Ascending aorta (tissue), 2 donors: ENCODE data around the gene DDX24. TPM values are rescaled to one million over a fixed set of nuclear protein-coding genes. Genes with fewer than 3 reads are reported as not detected.
A peak's percentile ranks its signal among the peaks of the same experiment; 100 is the strongest.

Experiments
- DNase-seq, 2 donors: peaks; one replicate each; pipeline ENCODE4 v3.0.0-alpha.2; 2019; ENCODE audit warnings: low spot score in 2 of 2
- H3K27ac ChIP-seq, 2 donors: fragments of 200-600 bp; sonication (generic); one replicate each; pipeline ENCODE4 v1.5.1; 2016 to 2017; ENCODE audit warnings: mild to moderate bottlenecking in 1 of 2
- H3K27me3 ChIP-seq: fragments of 200-600 bp; sonication (generic); one replicate; pipeline ENCODE4 v1.5.1; 2017
- H3K36me3 ChIP-seq, 2 donors: fragments of 200-600 bp; sonication (generic); one replicate each; pipeline ENCODE4 v1.5.1; 2016
- H3K4me1 ChIP-seq, 2 donors: fragments of 200-600 bp; sonication (generic); one replicate each; pipeline ENCODE4 v1.5.1; 2016 to 2017; ENCODE audit warnings: mild to moderate bottlenecking in 1 of 2
- H3K4me3 ChIP-seq, 2 donors: fragments of 200-600 bp; sonication (generic); one replicate each; pipeline ENCODE4 v1.5.1; 2016 to 2017; ENCODE audit warnings: mild to moderate bottlenecking in 1 of 2
- H3K9me3 ChIP-seq, 2 donors: fragments of 200-600 bp; sonication (generic); one replicate each; pipeline ENCODE4 v1.5.1; 2016
- CTCF ChIP-seq, 3 experiments: fragments of 200-600 bp in 2 of 3; fragments of 450-650 bp in 1 of 3; sonication (generic) in 2 of 3; IDR thresholded peaks; one replicate each; pipeline ENCODE4 v1.5.1; 2016 to 2019; ENCODE audit warnings: antibody characterized with exemption in 3 of 3, mild to moderate bottlenecking in 1 of 3, moderate library complexity in 1 of 3
- intact Hi-C: fragments of 100-400 bp; cut with DNase I; formaldehyde crosslinking; loops from one replicate; pipeline ENCODE4 v1.15.1; 2023
- total RNA-seq: library from RNA; depleted of rRNA; stranded (reverse); fragments of >200 nt; gene quantifications from one replicate; pipeline ENCODE4 v1.1.0, GENCODE V29; 2016

DDX24 gene
- total RNA-seq, 1 donor from 2014 or later, result 104 TPM

- no peak overlapping the region for H3K27ac ChIP-seq
- no peak for DNase-seq
- H3K4me1 ChIP-seq, result peaks cover 0 to 3% of the 10 kb centered on the region in 2 donors
- intact Hi-C loops, result loop anchor here (5.0 to 10.0 kb wide), 2 partner anchors 144 to 254 kb away; partner anchors contain the start of gene PPP4R4
- TF ChIP-seq CTCF (IDR thresholded peaks at IDR 0.05), result no peak
- no peak overlapping the region for H3K4me3 ChIP-seq
- no peaks in the 10 kb centered on the region for H3K27me3 ChIP-seq
- H3K36me3 ChIP-seq, result no peaks in the 10 kb centered on the region
- H3K9me3 ChIP-seq, result no peaks in the 10 kb centered on the region
These were observed 52.6 kb downstream of the DDX24 start for GRCh38 chr14:94028450-94028826.

GRCh38 chr14:94027566-94028449 lies 53.2 kb downstream of the DDX24 start:
- Histone ChIP-seq H3K27me3 (no peaks in the 10 kb centered on the region), H3K9me3 (no peaks in the 10 kb centered on the region), H3K4me3 (no peak overlapping the region), H3K4me1 (peaks cover 0 to 3% of the 10 kb centered on the region in 2 donors), H3K36me3 (no peaks in the 10 kb centered on the region), H3K27ac (no peak overlapping the region)
- no peak for DNase-seq
- no peak for TF ChIP-seq CTCF (IDR thresholded peaks at IDR 0.05)
- intact Hi-C loops, result loop anchor here (2.0 to 10.0 kb wide), 3 partner anchors 101 to 253 kb away; partner anchors contain the start of genes IFI27L2 and PPP4R4

- no peak for DNase-seq
- TF ChIP-seq CTCF (IDR thresholded peaks at IDR 0.05), result no peak
- H3K4me3 ChIP-seq, result peak overlapping the region; percentile 79 to 89
- no peak overlapping the region for H3K27ac ChIP-seq
- H3K9me3 ChIP-seq, result no peaks in the 10 kb centered on the region
- no peaks in the 10 kb centered on the region for H3K27me3 ChIP-seq
- intact Hi-C loops, result loop anchor here (1.0 to 10.0 kb wide), 4 partner anchors 53 to 252 kb away; partner anchors contain the start of genes IFI27L2 and PPP4R4
- H3K36me3 ChIP-seq, result no peaks in the 10 kb centered on the region
- H3K4me1 ChIP-seq, result peaks cover 0 to 3% of the 10 kb centered on the region in 2 donors
These were observed 54.0 kb downstream of the DDX24 start for GRCh38 chr14:94026889-94027469.

GRCh38 chr14:94026173-94026888 lies 54.7 kb downstream of the DDX24 start, which contains the start of gene OTUB2:
TSS of gene OTUB2 (plus strand) at chr14:94026340. CDS start at chr14:94026538, 198 bp downstream.
- Histone ChIP-seq H3K27ac (no peak within 1 kb of the TSS), H3K4me1 (peaks cover 0 to 3% of the 10 kb centered on the region in 2 donors), H3K9me3 (no peaks in the 10 kb centered on the region), H3K27me3 (no peaks in the 10 kb centered on the region), H3K36me3 (no peaks in the 10 kb centered on the region), H3K4me3 (peak within 1 kb of the TSS; percentile 79 to 89)
- intact Hi-C loops, result loop anchor here (1.0 to 10.0 kb wide), 4 partner anchors 54 to 252 kb away; partner anchors contain the start of genes IFI27L2 and PPP4R4
- peak; percentile 97 to 99 for DNase-seq
- no peak for TF ChIP-seq CTCF (IDR thresholded peaks at IDR 0.05)

GRCh38 chr14:94025720-94026119 lies 55.3 kb downstream of the DDX24 start:
- H3K4me1 ChIP-seq, result peaks cover 0 to 3% of the 10 kb centered on the region in 2 donors
- no peaks in the 10 kb centered on the region for H3K36me3 ChIP-seq
- no peaks in the 10 kb centered on the region for H3K27me3 ChIP-seq
- TF ChIP-seq CTCF (IDR thresholded peaks at IDR 0.05), result no peak
- no peak overlapping the region for H3K27ac ChIP-seq
- intact Hi-C loops, result loop anchor here (1.0 to 10.0 kb wide), 4 partner anchors 55 to 251 kb away; partner anchors contain the start of genes IFI27L2 and PPP4R4
- H3K4me3 ChIP-seq, result peak overlapping the region; percentile 79 to 89
- DNase-seq, result no peak
- H3K9me3 ChIP-seq, result no peaks in the 10 kb centered on the region
